Panc1 (cell line): ENCODE measurements around the gene HPCAL4. TPM values are rescaled to one million over a fixed set of nuclear protein-coding genes. Genes with fewer than 3 reads are reported as not detected.

Experiments
- ATAC-seq: fragments of 200-7000 bp; cut with Tn5 transposase; 2 replicates; pipeline ENCODE4 v1.9.1; 2020; ENCODE audit warnings: mild to moderate bottlenecking, moderate library complexity
- BruUV-seq: library from RNA; stranded (reverse); fragments of 400-500 nt; replicated peaks from 2 replicates; lab custom pipeline; 2021; lab: Mats Ljungman, UMichigan
- CTCF ChIA-PET: fragments of 300-600 bp; sonication (Branson Sonifier 250); formaldehyde crosslinking; loops from one replicate; lab custom pipeline; 2022; ENCODE audit warnings: antibody characterized with exemption; lab: Charles Lee
- POLR2A ChIA-PET: fragments of 300-600 bp; sonication (Branson Sonifier 250); formaldehyde crosslinking; loops from one replicate; lab custom pipeline; 2022; ENCODE audit warnings: antibody characterized with exemption; lab: Charles Lee
- DNase-seq: peaks from one replicate; pipeline ENCODE4 v3.0.0-alpha.2; 2010; ENCODE audit warnings: low read depth, low spot score
- H3K27ac ChIP-seq: 2 replicates; pipeline ENCODE4 v1.5.1; 2011; ENCODE audit warnings: mild to moderate bottlenecking, low read length, inconsistent platforms
- H3K27me3 ChIP-seq: fragments of 200-500 bp; sonication (Bioruptor generic); 2 replicates; pipeline ENCODE4 v1.6.0; 2014; ENCODE audit warnings: low read length, inconsistent platforms; ENCODE audit not compliant: control insufficient read depth, insufficient read depth
- H3K36me3 ChIP-seq: fragments of 200-500 bp; sonication (Bioruptor generic); 2 replicates; pipeline ENCODE4 v1.5.1; 2014; ENCODE audit warnings: inconsistent platforms, mild to moderate bottlenecking, low read length, moderate library complexity; ENCODE audit not compliant: control insufficient read depth, insufficient read depth
- H3K4me1 ChIP-seq: 2 replicates; pipeline ENCODE4 v1.5.1; 2011; ENCODE audit warnings: inconsistent platforms, mild to moderate bottlenecking, low read length, moderate library complexity; ENCODE audit not compliant: control insufficient read depth, insufficient read depth
- H3K4me3 ChIP-seq, 2 experiments: 2 replicates each; pipeline ENCODE4 v1.5.1; 2011 to 2012; ENCODE audit warnings: low read depth in 2 of 2, low read length in 2 of 2, mild to moderate bottlenecking in 2 of 2, inconsistent platforms in 1 of 2, moderate library complexity in 1 of 2
- H3K9me3 ChIP-seq: fragments of 200-500 bp; sonication (Bioruptor generic); 2 replicates; pipeline ENCODE4 v1.5.1; 2014; ENCODE audit warnings: low read depth, mild to moderate bottlenecking, inconsistent platforms, low read length, moderate library complexity; ENCODE audit not compliant: control insufficient read depth, insufficient read depth
- CTCF ChIP-seq: fragments of 450-650 bp; IDR thresholded peaks from 2 replicates; pipeline ENCODE4 v1.5.1; 2017; ENCODE audit warnings: mild to moderate bottlenecking
- POLR2AphosphoS5 ChIP-seq: IDR thresholded peaks from 2 replicates; pipeline ENCODE4 v1.6.1; 2012; ENCODE audit warnings: mild to moderate bottlenecking, low read depth, low read length, moderate library complexity
- SIN3A ChIP-seq: IDR thresholded peaks from 2 replicates; pipeline ENCODE4 v1.6.1; 2012; ENCODE audit warnings: low read depth, mild to moderate bottlenecking, low read length, moderate library complexity, borderline replicate concordance; ENCODE audit not compliant: insufficient read depth
- in situ Hi-C: cut with HindIII; loops from 2 replicates; pipeline ENCODE4 v1.10.0; 2016; ENCODE audit warnings: low sequenced_read_pairs, low pct_unique_long_range_greater_than_20kb
- intact Hi-C: fragments of 100-400 bp; cut with micrococcal nuclease; formaldehyde crosslinking; loops from one replicate; pipeline ENCODE4 v1.10.0; 2022; ENCODE audit not compliant: unreplicated experiment
- total RNA-seq: library from RNA; stranded (reverse); gene quantifications from one replicate; pipeline ENCODE4 v1.2.1, GENCODE V29; 2021; ENCODE audit not compliant: unreplicated experiment
- TF ChIP-seq, protein P1 (sequence below), 2 experiments: IDR thresholded peaks; 2 replicates each; pipeline ENCODE4 v1.6.1; 2011 to 2012; ENCODE audit warnings: low read depth in 2 of 2, control low read depth in 1 of 2, low read length in 1 of 2, mild to moderate bottlenecking in 1 of 2, moderate library complexity in 1 of 2; ENCODE audit not compliant: insufficient read depth in 1 of 2

The HPCAL4 gene
- total RNA-seq, 1 experiment from 2014 or later = 0.21 TPM

GRCh38 chr1:39653546-39654031, 37.6 kb downstream of the HPCAL4 start:
- POLR2A ChIA-PET = no interaction called here
- TF ChIP-seq CTCF (peak; percentile 96), POLR2AphosphoS5 (no peak)
- Histone ChIP-seq H3K4me3 (no peak overlapping the region), H3K9me3 (no peaks in the 10 kb centered on the region), H3K27ac (no peak overlapping the region), H3K27me3 (peaks cover 3% of the 10 kb centered on the region; the same call in 1 of the 2 replicates), H3K36me3 (no peaks in the 10 kb centered on the region), H3K4me1 (no peaks in the 10 kb centered on the region)
- intact Hi-C loops (loop anchor here (1.0 kb wide), 1 partner anchor 47 kb away; no protein-coding TSS in a partner anchor), in situ Hi-C loops (no loop called here)
- DNase-seq (peak; percentile 70), ATAC-seq (peak; percentile 84)
- CTCF ChIA-PET = interaction anchor here (1.2 to 1.8 kb wide), 2 partner anchors 27 to 47 kb away, joined by 3 to 13 read pairs; no protein-coding TSS in a partner anchor
- no TSS peak for BruUV-seq

DNA sequence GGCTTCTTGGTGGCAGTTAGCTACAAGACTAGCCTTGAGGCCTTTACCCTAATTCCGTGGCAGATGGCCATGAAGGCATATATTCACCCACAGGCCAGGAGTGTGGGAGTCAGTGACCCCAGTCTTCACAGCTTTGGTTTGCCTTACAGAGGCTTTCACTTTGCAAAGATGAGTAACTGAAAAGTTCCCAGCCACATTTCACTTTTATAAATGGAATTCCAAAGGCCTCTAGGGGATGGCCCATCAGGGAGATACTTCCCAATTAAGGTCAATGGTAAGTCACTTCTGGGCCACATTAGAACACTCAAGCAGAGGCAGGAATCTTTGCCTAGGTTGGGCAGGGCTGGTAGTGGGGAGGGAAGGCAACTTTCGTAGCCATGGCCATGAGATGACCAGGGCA, 38.7 kb downstream of the HPCAL4 start:
- ATAC-seq = no peak

More for the DNA sequence above, 38.7 kb downstream of the HPCAL4 start:
- no peaks in the 10 kb centered on the region for H3K36me3 ChIP-seq
- POLR2A ChIA-PET = no interaction called here
- no peak overlapping the region for H3K4me3 ChIP-seq
- peaks cover 3% of the 10 kb centered on the region; the same call in 1 of the 2 replicates for H3K27me3 ChIP-seq
- H3K4me1 ChIP-seq = no peaks in the 10 kb centered on the region
- BruUV-seq = no TSS peak
- DNase-seq = no peak
- no peak overlapping the region for H3K27ac ChIP-seq
- H3K9me3 ChIP-seq = no peaks in the 10 kb centered on the region
- TF ChIP-seq POLR2AphosphoS5 (no peak), SIN3A (no peak), CTCF (no peak)
- TF ChIP-seq, protein P1, sequence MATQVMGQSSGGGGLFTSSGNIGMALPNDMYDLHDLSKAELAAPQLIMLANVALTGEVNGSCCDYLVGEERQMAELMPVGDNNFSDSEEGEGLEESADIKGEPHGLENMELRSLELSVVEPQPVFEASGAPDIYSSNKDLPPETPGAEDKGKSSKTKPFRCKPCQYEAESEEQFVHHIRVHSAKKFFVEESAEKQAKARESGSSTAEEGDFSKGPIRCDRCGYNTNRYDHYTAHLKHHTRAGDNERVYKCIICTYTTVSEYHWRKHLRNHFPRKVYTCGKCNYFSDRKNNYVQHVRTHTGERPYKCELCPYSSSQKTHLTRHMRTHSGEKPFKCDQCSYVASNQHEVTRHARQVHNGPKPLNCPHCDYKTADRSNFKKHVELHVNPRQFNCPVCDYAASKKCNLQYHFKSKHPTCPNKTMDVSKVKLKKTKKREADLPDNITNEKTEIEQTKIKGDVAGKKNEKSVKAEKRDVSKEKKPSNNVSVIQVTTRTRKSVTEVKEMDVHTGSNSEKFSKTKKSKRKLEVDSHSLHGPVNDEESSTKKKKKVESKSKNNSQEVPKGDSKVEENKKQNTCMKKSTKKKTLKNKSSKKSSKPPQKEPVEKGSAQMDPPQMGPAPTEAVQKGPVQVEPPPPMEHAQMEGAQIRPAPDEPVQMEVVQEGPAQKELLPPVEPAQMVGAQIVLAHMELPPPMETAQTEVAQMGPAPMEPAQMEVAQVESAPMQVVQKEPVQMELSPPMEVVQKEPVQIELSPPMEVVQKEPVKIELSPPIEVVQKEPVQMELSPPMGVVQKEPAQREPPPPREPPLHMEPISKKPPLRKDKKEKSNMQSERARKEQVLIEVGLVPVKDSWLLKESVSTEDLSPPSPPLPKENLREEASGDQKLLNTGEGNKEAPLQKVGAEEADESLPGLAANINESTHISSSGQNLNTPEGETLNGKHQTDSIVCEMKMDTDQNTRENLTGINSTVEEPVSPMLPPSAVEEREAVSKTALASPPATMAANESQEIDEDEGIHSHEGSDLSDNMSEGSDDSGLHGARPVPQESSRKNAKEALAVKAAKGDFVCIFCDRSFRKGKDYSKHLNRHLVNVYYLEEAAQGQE (IDR thresholded peaks at IDR 0.05; ENCODE audit: insufficient read depth in 1 of 2, low read depth in 2 of 2, low read length in 1 of 2) = no peak
- intact Hi-C loops (no loop called here), in situ Hi-C loops (no loop called here)
- CTCF ChIA-PET = no interaction called here
